Cardiac muscle cell (in vitro differentiated cells and primary cell): ENCODE results near the gene PPP6R1. TPM values are rescaled to one million over a fixed set of nuclear protein-coding genes. Genes with fewer than 3 reads are reported as not detected.

Experiments
- DNase-seq, 2 donors: peaks; one replicate each; pipeline versions ENCODE4 v3.0.0 to v3.0.0-alpha.2; 2010 to 2017; ENCODE audit warnings: low read depth in 1 of 2, low spot score in 1 of 2
- H3K27ac ChIP-seq: fragments of 200-600 bp; sonication (generic); 2 replicates; pipeline ENCODE4 v1.5.1; 2016
- H3K27me3 ChIP-seq: fragments of 200-600 bp; sonication (generic); 2 replicates; pipeline ENCODE4 v1.6.0; 2016; ENCODE audit warnings: control low read depth
- H3K36me3 ChIP-seq: fragments of 200-600 bp; sonication (generic); 2 replicates; pipeline ENCODE4 v1.5.1; 2016; ENCODE audit warnings: control low read depth
- H3K4me1 ChIP-seq: fragments of 200-600 bp; sonication (generic); 2 replicates; pipeline ENCODE4 v1.8.1; 2017; ENCODE audit warnings: low read depth, mild to moderate bottlenecking, mixed run types
- H3K4me3 ChIP-seq: fragments of 200-600 bp; sonication (generic); 2 replicates; pipeline ENCODE4 v1.5.1; 2016; ENCODE audit warnings: mild to moderate bottlenecking
- H3K9me3 ChIP-seq: fragments of 200-600 bp; sonication (generic); 2 replicates; pipeline ENCODE4 v1.5.1; 2017; ENCODE audit warnings: low read depth, mild to moderate bottlenecking, control low read depth
- polyA plus RNA-seq: library from polyadenylated mRNA; unstranded; fragments of >200 nt; fragmentation: Nextera tagmentation; extraction: Ambion mirVana; gene quantifications from 2 replicates; pipeline ENCODE4 v1.2.1, GENCODE V29; 2016
- total RNA-seq: library from RNA; depleted of rRNA; stranded (reverse); fragments of >200 nt; gene quantifications from 2 replicates; pipeline ENCODE4 v1.2.3, GENCODE V29; 2016
- TF ChIP-seq, protein P1 (sequence below): IDR thresholded peaks from 2 replicates; pipeline ENCODE4 v1.5.1; 2012; ENCODE audit warnings: low read depth, mild to moderate bottlenecking, low read length

The PPP6R1 gene, protein sequence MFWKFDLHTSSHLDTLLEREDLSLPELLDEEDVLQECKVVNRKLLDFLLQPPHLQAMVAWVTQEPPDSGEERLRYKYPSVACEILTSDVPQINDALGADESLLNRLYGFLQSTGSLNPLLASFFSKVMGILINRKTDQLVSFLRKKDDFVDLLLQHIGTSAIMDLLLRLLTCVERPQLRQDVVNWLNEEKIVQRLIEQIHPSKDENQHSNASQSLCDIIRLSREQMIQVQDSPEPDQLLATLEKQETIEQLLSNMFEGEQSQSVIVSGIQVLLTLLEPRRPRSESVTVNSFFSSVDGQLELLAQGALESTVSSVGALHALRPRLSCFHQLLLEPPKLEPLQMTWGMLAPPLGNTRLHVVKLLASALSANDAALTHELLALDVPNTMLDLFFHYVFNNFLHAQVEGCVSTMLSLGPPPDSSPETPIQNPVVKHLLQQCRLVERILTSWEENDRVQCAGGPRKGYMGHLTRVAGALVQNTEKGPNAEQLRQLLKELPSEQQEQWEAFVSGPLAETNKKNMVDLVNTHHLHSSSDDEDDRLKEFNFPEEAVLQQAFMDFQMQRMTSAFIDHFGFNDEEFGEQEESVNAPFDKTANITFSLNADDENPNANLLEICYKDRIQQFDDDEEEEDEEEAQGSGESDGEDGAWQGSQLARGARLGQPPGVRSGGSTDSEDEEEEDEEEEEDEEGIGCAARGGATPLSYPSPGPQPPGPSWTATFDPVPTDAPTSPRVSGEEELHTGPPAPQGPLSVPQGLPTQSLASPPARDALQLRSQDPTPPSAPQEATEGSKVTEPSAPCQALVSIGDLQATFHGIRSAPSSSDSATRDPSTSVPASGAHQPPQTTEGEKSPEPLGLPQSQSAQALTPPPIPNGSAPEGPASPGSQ
- total RNA-seq: 87.9 and 91.7 TPM in 2 replicates
- polyA plus RNA-seq: 98.7 and 101 TPM in 2 replicates

- Histone ChIP-seq H3K27ac (peak within 1 kb of the TSS; percentile 90), H3K9me3 (no peaks in the 10 kb centered on the region), H3K4me3 (peak within 1 kb of the TSS; percentile 85), H3K27me3 (no peaks in the 10 kb centered on the region), H3K4me1 (peaks cover 15% of the 10 kb centered on the region), H3K36me3 (no peaks in the 10 kb centered on the region)
- TF ChIP-seq, protein P1, sequence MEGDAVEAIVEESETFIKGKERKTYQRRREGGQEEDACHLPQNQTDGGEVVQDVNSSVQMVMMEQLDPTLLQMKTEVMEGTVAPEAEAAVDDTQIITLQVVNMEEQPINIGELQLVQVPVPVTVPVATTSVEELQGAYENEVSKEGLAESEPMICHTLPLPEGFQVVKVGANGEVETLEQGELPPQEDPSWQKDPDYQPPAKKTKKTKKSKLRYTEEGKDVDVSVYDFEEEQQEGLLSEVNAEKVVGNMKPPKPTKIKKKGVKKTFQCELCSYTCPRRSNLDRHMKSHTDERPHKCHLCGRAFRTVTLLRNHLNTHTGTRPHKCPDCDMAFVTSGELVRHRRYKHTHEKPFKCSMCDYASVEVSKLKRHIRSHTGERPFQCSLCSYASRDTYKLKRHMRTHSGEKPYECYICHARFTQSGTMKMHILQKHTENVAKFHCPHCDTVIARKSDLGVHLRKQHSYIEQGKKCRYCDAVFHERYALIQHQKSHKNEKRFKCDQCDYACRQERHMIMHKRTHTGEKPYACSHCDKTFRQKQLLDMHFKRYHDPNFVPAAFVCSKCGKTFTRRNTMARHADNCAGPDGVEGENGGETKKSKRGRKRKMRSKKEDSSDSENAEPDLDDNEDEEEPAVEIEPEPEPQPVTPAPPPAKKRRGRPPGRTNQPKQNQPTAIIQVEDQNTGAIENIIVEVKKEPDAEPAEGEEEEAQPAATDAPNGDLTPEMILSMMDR: no peak
- peak; percentile 98 to 100 for DNase-seq
These were observed at the start of gene PPP6R1 for GRCh38 chr19:55258828-55259539. TSS of gene PPP6R1 (minus strand) at chr19:55259017. CDS start at chr19:55247103, 11,914 bp downstream.

GRCh38 chr19:55308281-55308680 lies 49.5 kb upstream of the PPP6R1 start:
- H3K9me3 ChIP-seq: no peaks in the 10 kb centered on the region
- no peak for DNase-seq
- H3K4me3 ChIP-seq: no peak overlapping the region
- TF ChIP-seq, protein P1: no peak
- no peak overlapping the region for H3K27ac ChIP-seq
- peaks cover 31% of the 10 kb centered on the region for H3K36me3 ChIP-seq
- no peaks in the 10 kb centered on the region for H3K4me1 ChIP-seq
- no peaks in the 10 kb centered on the region for H3K27me3 ChIP-seq

DNA sequence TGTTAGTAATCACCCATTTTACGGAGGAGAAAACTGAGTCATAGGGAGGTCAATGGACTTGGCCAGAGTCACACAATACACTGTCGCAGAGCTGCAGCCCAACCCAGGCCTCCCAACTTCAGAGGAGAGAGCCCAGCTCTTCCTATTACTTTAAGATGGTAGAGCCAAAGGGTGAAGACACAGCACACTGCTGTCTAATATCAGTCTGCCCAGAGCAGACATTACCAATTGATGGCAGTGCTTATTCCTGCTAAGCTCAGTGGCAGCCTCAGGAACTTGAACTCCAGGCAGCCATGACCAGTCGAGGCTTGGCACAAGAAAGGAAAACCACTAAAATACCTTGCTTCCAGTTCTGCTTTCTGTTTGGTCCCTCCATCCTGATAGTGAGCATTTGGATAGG lies 47.9 kb upstream of the PPP6R1 start:
- no peak overlapping the region for H3K27ac ChIP-seq
- no peak overlapping the region for H3K4me3 ChIP-seq
- H3K4me1 ChIP-seq: no peaks in the 10 kb centered on the region
- H3K36me3 ChIP-seq: peaks cover 37% of the 10 kb centered on the region
- TF ChIP-seq, protein P1: no peak
- DNase-seq: no peak
- H3K27me3 ChIP-seq: no peaks in the 10 kb centered on the region
- no peaks in the 10 kb centered on the region for H3K9me3 ChIP-seq

GRCh38 chr19:55305983-55306562 lies 47.3 kb upstream of the PPP6R1 start:
- Histone ChIP-seq H3K27me3 (no peaks in the 10 kb centered on the region), H3K36me3 (peaks cover 37% of the 10 kb centered on the region), H3K9me3 (no peaks in the 10 kb centered on the region), H3K27ac (no peak overlapping the region), H3K4me3 (no peak overlapping the region), H3K4me1 (no peaks in the 10 kb centered on the region)
- DNase-seq: no peak
- TF ChIP-seq, protein P1: no peak

GRCh38 chr19:55305491-55305890 lies 46.7 kb upstream of the PPP6R1 start:
- Histone ChIP-seq H3K4me3 (no peak overlapping the region), H3K9me3 (no peaks in the 10 kb centered on the region), H3K27me3 (no peaks in the 10 kb centered on the region), H3K27ac (no peak overlapping the region), H3K4me1 (no peaks in the 10 kb centered on the region), H3K36me3 (peaks cover 37% of the 10 kb centered on the region)
- peak; percentile 34 to 57 for DNase-seq
- TF ChIP-seq, protein P1: no peak
